ENCODE data around the gene BOD1L1.

The BOD1L1 gene

DNA sequence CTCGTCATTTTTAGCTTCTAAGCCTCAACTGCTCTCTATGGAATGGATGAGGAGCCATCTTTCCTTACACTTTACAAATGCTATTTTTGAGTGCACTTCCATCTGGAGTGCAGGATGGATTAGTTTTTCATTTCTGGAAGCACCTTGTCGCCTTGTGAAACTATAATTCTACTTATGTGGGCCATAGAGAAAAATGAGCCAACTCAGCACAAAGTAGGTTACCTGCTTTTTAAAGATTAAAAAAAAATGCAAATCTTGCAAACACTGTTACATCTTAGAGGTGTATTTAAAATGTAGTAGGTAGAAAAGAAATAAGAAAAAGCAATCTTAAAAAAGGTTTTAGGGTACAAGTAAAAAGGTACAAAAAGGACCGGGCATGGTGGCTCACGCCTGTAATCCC is 10.9 kb downstream of the BOD1L1 start:
- Histone ChIP-seq H3K9me3 (ENCODE audit: control insufficient read depth in 1 of 2, low read length in 2 of 2) (no peaks in the 10 kb centered on the region), H3K36me3 (ENCODE audit: control insufficient read depth in 1 of 2, insufficient read depth in 2 of 2, low read length in 2 of 2) (peaks cover 33 to 41% of the 10 kb centered on the region in 2 donors), H3K4me1 (ENCODE audit: control insufficient read depth in 1 of 2, insufficient read depth in 2 of 2, low read length in 2 of 2) (peaks cover 0 to 21% of the 10 kb centered on the region in 2 donors), H3K27ac (ENCODE audit: low read length) (no peak overlapping the region), H3K4me3 (ENCODE audit: low read depth in 1 of 2, low read length in 2 of 2) (no peak overlapping the region), H3K27me3 (ENCODE audit: low read depth, low read length) (no peaks in the 10 kb centered on the region)

DNA sequence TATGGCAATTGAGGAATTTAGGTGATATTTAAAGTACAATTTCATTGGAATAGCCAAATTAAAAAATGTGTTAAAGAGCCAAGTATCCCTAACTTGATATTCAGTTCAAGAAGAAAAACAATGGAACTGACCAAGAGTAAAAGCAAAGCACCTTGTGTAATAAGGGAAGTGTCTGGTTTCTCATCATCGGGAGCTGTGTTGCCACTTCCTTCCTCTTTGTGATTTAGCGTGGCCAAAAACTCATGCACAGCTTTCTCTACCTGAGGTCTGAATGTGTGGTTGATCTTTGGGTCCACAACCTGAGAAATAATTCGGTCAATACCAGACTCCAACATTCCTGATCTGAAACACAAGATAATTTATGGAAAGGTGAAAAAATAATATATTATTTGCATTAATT is 12.4 kb downstream of the BOD1L1 start:
- Histone ChIP-seq H3K4me1 (ENCODE audit: control insufficient read depth in 1 of 2, insufficient read depth in 2 of 2, low read length in 2 of 2) (peaks cover 0 to 24% of the 10 kb centered on the region in 2 donors), H3K36me3 (ENCODE audit: control insufficient read depth in 1 of 2, insufficient read depth in 2 of 2, low read length in 2 of 2) (peaks cover 42 to 49% of the 10 kb centered on the region in 2 donors), H3K9me3 (ENCODE audit: control insufficient read depth in 1 of 2, low read length in 2 of 2) (no peaks in the 10 kb centered on the region), H3K27ac (ENCODE audit: low read length) (no peak overlapping the region), H3K27me3 (ENCODE audit: low read depth, low read length) (no peaks in the 10 kb centered on the region), H3K4me3 (ENCODE audit: low read depth in 1 of 2, low read length in 2 of 2) (no peak overlapping the region)

DNA sequence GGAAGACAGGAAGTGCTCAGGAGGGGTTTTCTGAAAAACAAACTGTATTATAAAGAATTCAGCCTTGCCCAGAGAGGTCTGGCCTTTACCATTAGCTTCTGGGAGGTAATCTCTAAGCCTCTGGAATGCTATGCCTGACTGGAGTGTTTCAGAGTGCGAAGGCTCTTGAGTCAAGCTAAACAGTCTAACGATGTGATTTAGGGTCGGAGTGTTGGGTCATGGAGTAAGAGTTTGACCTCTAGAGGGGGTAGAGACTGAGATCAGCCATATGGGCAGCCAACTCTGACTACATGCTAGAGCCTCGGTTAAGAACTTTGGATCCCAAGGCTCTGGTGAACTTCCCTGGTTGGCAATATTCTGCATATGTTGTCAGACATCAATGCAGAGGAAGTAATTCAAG is 15.0 kb downstream of the BOD1L1 start:
- peaks cover 40 to 50% of the 10 kb centered on the region in 2 donors for H3K36me3 ChIP-seq (ENCODE audit: control insufficient read depth in 1 of 2, insufficient read depth in 2 of 2, low read length in 2 of 2)
- H3K27me3 ChIP-seq (ENCODE audit: low read depth, low read length), result no peaks in the 10 kb centered on the region
- peaks cover 0 to 24% of the 10 kb centered on the region in 2 donors for H3K4me1 ChIP-seq (ENCODE audit: control insufficient read depth in 1 of 2, insufficient read depth in 2 of 2, low read length in 2 of 2)

DNA sequence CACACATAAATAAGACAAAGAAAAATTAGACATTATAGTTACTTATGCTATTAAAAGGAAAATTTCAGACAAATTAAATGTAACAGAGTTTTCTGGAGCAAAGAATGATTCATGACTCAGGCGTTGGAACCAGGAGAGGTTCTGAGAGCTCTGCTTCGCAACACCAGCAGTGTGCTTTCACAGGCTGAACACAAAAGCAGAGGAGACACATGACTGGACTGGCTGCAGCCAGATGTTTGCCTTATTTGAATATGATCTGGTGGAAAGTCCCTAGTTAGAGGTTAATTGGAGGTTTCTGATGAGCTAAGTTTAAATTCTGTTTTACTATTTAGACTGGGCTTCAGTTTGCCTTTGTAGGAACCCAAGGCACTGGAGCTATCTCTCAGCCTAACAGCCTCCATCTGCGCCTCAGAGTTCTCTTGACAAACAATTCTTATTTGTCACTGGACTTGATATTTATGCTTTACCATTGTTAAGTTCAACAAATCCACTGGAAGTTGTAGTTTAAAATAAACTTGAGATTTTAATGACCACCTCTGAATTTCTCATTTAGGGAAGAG is 16.2 kb downstream of the BOD1L1 start:
- peaks cover 0 to 24% of the 10 kb centered on the region in 2 donors for H3K4me1 ChIP-seq (ENCODE audit: control insufficient read depth in 1 of 2, insufficient read depth in 2 of 2, low read length in 2 of 2)
- peak overlapping the region in 1 of 2 donors; percentile 5 for H3K4me3 ChIP-seq (ENCODE audit: low read depth in 1 of 2, low read length in 2 of 2)
- peak overlapping the region; percentile 21 for H3K27ac ChIP-seq (ENCODE audit: low read length)
- H3K9me3 ChIP-seq (ENCODE audit: control insufficient read depth in 1 of 2, low read length in 2 of 2), result no peaks in the 10 kb centered on the region
- H3K36me3 ChIP-seq (ENCODE audit: control insufficient read depth in 1 of 2, insufficient read depth in 2 of 2, low read length in 2 of 2), result peaks cover 47 to 56% of the 10 kb centered on the region in 2 donors
- H3K27me3 ChIP-seq (ENCODE audit: low read depth, low read length), result no peaks in the 10 kb centered on the region

More for the DNA sequence above, 15.0 kb downstream of the BOD1L1 start:
- no peaks in the 10 kb centered on the region for H3K9me3 ChIP-seq (ENCODE audit: control insufficient read depth in 1 of 2, low read length in 2 of 2)
- H3K4me3 ChIP-seq (ENCODE audit: low read depth in 1 of 2, low read length in 2 of 2), result no peak overlapping the region
- peak overlapping the region; percentile 21 for H3K27ac ChIP-seq (ENCODE audit: low read length)

DNA sequence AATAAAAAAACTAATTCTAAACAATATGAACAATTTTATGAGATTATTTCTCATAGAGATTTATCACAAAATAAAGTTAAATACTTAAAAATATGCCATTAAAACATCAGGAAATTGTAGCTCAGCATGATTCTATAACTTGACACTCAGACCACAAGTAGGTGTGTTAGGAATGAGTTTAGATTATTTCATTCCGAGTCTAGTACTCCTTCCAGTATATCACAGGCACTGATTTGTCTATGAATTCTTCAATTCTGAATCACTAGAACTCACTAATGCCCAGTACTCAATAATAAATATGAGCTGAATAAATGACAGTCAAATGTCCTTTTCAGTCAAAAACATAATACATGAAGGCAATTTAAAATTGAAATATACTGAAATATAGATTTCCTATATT is 22.2 kb downstream of the BOD1L1 start:
- Histone ChIP-seq H3K36me3 (ENCODE audit: control insufficient read depth in 1 of 2, insufficient read depth in 2 of 2, low read length in 2 of 2) (peaks cover 60 to 74% of the 10 kb centered on the region in 2 donors), H3K9me3 (ENCODE audit: control insufficient read depth in 1 of 2, low read length in 2 of 2) (no peaks in the 10 kb centered on the region), H3K4me1 (ENCODE audit: control insufficient read depth in 1 of 2, insufficient read depth in 2 of 2, low read length in 2 of 2) (no peaks in the 10 kb centered on the region), H3K27me3 (ENCODE audit: low read depth, low read length) (no peaks in the 10 kb centered on the region), H3K27ac (ENCODE audit: low read length) (no peak overlapping the region), H3K4me3 (ENCODE audit: low read depth in 1 of 2, low read length in 2 of 2) (no peak overlapping the region)

DNA sequence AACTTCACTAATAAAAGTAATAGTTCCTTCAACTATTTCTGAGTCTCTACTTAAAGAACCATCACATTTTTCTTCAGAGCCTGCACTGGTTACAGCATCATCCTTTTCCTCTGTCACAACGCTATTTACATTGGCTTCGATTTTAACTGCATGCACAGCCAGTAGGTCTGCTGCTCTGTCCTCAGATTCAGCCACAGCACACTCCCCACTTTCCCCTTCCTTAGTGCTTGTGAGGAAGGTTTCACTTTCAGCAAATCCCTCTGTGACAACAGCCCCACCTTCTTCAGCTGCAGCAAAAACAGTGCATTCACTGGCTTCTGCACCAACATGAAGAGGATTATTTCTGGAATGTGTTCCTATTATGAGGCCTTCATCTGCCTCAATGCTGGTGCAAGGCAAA is 25.7 kb downstream of the BOD1L1 start:
- H3K27me3 ChIP-seq (ENCODE audit: low read depth, low read length), result no peaks in the 10 kb centered on the region
- no peak overlapping the region for H3K27ac ChIP-seq (ENCODE audit: low read length)
- H3K4me3 ChIP-seq (ENCODE audit: low read depth in 1 of 2, low read length in 2 of 2), result no peak overlapping the region
- no peaks in the 10 kb centered on the region for H3K4me1 ChIP-seq (ENCODE audit: control insufficient read depth in 1 of 2, insufficient read depth in 2 of 2, low read length in 2 of 2)
- peaks cover 43 to 57% of the 10 kb centered on the region in 2 donors for H3K36me3 ChIP-seq (ENCODE audit: control insufficient read depth in 1 of 2, insufficient read depth in 2 of 2, low read length in 2 of 2)
- H3K9me3 ChIP-seq (ENCODE audit: control insufficient read depth in 1 of 2, low read length in 2 of 2), result no peaks in the 10 kb centered on the region

DNA sequence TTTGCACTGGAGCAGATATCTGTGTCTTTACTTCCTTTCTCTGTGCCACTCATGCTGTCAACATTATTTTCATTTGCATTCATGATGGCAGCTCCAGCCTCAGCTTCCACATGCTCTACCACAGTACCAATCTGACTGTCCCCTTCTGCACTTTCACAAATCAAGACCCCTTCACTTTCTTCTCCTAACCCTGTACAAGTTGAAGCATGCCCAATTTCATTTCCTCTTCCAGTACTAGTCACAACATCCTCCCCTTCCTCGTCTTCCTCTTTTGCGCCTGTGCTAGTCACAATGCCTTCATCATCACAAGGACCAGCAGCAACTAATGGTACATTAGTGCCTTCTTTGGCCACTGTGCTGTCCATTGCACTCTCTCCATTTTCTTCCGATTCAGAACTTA is 26.5 kb downstream of the BOD1L1 start:
- Histone ChIP-seq H3K36me3 (ENCODE audit: control insufficient read depth in 1 of 2, insufficient read depth in 2 of 2, low read length in 2 of 2) (peaks cover 43 to 58% of the 10 kb centered on the region in 2 donors), H3K9me3 (ENCODE audit: control insufficient read depth in 1 of 2, low read length in 2 of 2) (no peaks in the 10 kb centered on the region), H3K27me3 (ENCODE audit: low read depth, low read length) (no peaks in the 10 kb centered on the region), H3K4me1 (ENCODE audit: control insufficient read depth in 1 of 2, insufficient read depth in 2 of 2, low read length in 2 of 2) (no peaks in the 10 kb centered on the region), H3K27ac (ENCODE audit: low read length) (no peak overlapping the region), H3K4me3 (ENCODE audit: low read depth in 1 of 2, low read length in 2 of 2) (no peak overlapping the region)

DNA sequence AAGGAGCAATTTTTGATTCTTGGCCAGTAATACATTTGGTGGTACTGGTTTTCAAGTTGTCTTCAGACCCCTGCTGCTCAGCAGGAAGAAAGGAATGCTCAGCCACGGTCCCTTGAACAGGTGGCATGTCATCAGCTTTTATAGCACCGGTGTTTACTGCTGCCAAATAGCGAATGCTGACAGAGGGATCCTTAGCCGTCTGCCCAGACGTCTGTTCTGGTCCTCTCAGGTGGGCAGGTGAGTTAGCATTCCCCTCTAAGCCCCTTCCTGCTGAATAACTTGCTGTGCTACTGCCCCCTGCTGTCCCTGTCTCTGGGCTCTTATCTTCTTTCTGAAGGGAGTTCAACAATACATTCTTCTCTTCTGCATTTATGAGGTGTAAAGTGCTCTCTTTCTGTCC is 28.4 kb downstream of the BOD1L1 start:
- Histone ChIP-seq H3K4me1 (ENCODE audit: control insufficient read depth in 1 of 2, insufficient read depth in 2 of 2, low read length in 2 of 2) (no peaks in the 10 kb centered on the region), H3K27ac (ENCODE audit: low read length) (no peak overlapping the region), H3K4me3 (ENCODE audit: low read depth in 1 of 2, low read length in 2 of 2) (no peak overlapping the region), H3K27me3 (ENCODE audit: low read depth, low read length) (no peaks in the 10 kb centered on the region), H3K9me3 (ENCODE audit: control insufficient read depth in 1 of 2, low read length in 2 of 2) (no peaks in the 10 kb centered on the region), H3K36me3 (ENCODE audit: control insufficient read depth in 1 of 2, insufficient read depth in 2 of 2, low read length in 2 of 2) (peaks cover 41 to 54% of the 10 kb centered on the region in 2 donors)

DNA sequence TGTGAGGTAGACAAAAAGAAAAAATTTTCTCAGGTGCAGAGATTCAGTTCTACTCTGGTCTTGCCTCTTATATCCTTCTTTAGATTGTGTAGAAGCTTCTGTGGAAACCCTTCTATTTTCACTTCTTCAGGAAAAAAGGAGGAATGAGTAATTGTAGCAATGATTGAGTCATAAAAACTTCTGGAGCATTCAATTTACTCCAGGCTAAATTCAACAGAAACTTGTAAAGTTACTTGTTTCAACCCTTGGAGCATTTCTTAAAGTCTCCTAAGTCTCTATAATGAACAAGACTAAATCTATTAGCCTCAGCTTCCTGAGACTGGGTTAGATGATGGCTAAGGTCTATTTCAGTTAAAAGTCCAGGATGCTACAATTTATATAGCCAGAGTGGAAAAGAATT is 29.9 kb downstream of the BOD1L1 start:
- Histone ChIP-seq H3K4me1 (ENCODE audit: control insufficient read depth in 1 of 2, insufficient read depth in 2 of 2, low read length in 2 of 2) (peaks cover 0 to 7% of the 10 kb centered on the region in 2 donors), H3K27ac (ENCODE audit: low read length) (no peak overlapping the region), H3K36me3 (ENCODE audit: control insufficient read depth in 1 of 2, insufficient read depth in 2 of 2, low read length in 2 of 2) (peaks cover 34 to 47% of the 10 kb centered on the region in 2 donors), H3K27me3 (ENCODE audit: low read depth, low read length) (no peaks in the 10 kb centered on the region), H3K4me3 (ENCODE audit: low read depth in 1 of 2, low read length in 2 of 2) (no peak overlapping the region), H3K9me3 (ENCODE audit: control insufficient read depth in 1 of 2, low read length in 2 of 2) (no peaks in the 10 kb centered on the region)

DNA sequence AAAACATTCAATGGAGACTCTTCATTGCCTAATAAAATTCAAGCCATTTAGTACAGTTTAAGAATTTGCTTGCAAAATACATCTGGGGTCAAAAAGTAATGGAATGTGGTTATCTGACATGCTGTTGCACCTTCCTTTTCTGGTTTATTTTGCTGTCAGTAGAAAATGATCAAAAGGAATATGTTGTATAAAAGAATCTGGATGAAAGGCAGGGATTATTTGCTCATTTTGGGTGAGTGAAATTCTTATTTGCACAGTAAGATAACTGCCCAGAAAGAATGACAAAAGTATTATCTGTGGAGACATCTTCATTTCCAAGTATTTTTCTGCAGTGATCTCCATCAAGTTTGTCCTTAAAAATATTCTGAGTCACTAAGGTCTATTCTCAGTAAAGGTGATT is 30.4 kb downstream of the BOD1L1 start:
- no peak overlapping the region for H3K27ac ChIP-seq (ENCODE audit: low read length)
- peaks cover 0 to 9% of the 10 kb centered on the region in 2 donors for H3K4me1 ChIP-seq (ENCODE audit: control insufficient read depth in 1 of 2, insufficient read depth in 2 of 2, low read length in 2 of 2)
- H3K9me3 ChIP-seq (ENCODE audit: control insufficient read depth in 1 of 2, low read length in 2 of 2), result no peaks in the 10 kb centered on the region
- peaks cover 32 to 43% of the 10 kb centered on the region in 2 donors for H3K36me3 ChIP-seq (ENCODE audit: control insufficient read depth in 1 of 2, insufficient read depth in 2 of 2, low read length in 2 of 2)
- H3K27me3 ChIP-seq (ENCODE audit: low read depth, low read length), result no peaks in the 10 kb centered on the region
- no peak overlapping the region for H3K4me3 ChIP-seq (ENCODE audit: low read depth in 1 of 2, low read length in 2 of 2)

DNA sequence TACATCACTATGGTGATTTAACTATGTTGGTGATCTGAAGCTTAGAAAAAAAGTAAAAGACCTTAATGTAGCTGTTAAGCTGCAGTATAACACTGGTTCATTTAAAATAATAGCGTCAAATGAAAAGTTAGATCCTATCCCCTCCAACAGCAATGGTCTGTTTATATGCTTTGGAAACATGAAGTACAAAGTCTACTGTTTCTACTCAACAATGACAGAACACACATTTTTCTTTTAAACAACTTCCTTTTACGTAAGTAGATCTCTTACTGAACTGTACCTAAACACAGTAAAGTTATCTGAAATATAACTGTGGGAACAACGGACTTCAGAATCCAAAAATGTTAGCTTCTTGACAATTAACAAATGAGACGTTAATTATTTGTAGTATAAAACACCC is 35.3 kb downstream of the BOD1L1 start:
- H3K9me3 ChIP-seq (ENCODE audit: control insufficient read depth in 1 of 2, low read length in 2 of 2), result no peaks in the 10 kb centered on the region
- no peak overlapping the region for H3K4me3 ChIP-seq (ENCODE audit: low read depth in 1 of 2, low read length in 2 of 2)
- H3K4me1 ChIP-seq (ENCODE audit: control insufficient read depth in 1 of 2, insufficient read depth in 2 of 2, low read length in 2 of 2), result peaks cover 0 to 23% of the 10 kb centered on the region in 2 donors
- H3K27ac ChIP-seq (ENCODE audit: low read length), result no peak overlapping the region
- no peaks in the 10 kb centered on the region for H3K27me3 ChIP-seq (ENCODE audit: low read depth, low read length)
- peaks cover 43 to 52% of the 10 kb centered on the region in 2 donors for H3K36me3 ChIP-seq (ENCODE audit: control insufficient read depth in 1 of 2, insufficient read depth in 2 of 2, low read length in 2 of 2)

DNA sequence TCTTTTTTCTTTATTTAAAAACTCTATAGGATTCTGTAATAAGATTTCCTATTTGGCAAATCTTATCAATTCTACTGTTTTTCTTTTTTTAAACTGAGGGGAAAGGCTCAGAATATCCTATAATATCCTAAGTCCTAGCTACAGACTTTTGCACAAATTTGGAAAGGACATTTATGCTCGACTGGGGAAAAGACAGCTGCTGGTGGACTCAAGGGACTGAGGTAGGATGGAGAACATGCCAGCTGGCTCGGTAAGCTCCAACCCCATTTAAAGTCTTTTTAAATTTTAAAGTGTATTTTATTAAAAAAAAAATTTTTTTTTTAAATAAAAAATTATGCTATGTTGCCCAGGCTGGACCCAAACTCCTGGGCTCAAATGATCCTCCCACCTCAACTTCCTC is 36.8 kb downstream of the BOD1L1 start:
- Histone ChIP-seq H3K27ac (ENCODE audit: low read length) (no peak overlapping the region), H3K27me3 (ENCODE audit: low read depth, low read length) (no peaks in the 10 kb centered on the region), H3K4me3 (ENCODE audit: low read depth in 1 of 2, low read length in 2 of 2) (no peak overlapping the region), H3K4me1 (ENCODE audit: control insufficient read depth in 1 of 2, insufficient read depth in 2 of 2, low read length in 2 of 2) (peaks cover 0 to 24% of the 10 kb centered on the region in 2 donors), H3K36me3 (ENCODE audit: control insufficient read depth in 1 of 2, insufficient read depth in 2 of 2, low read length in 2 of 2) (peaks cover 39 to 45% of the 10 kb centered on the region in 2 donors), H3K9me3 (ENCODE audit: control insufficient read depth in 1 of 2, low read length in 2 of 2) (no peaks in the 10 kb centered on the region)
